A549 (cell line): ENCODE measurements around the gene NACC2.

ENCODE experiments used
- MAZ ChIP-seq: fragments of 150-350 bp; IDR thresholded peaks from 2 replicates; pipeline ENCODE4 v1.6.1; 2014; ENCODE audit warnings: antibody characterized with exemption, low read depth, low read length, borderline replicate concordance
- MYC ChIP-seq: IDR thresholded peaks from 2 replicates; pipeline ENCODE4 v1.6.1; 2012; ENCODE audit warnings: mild to moderate bottlenecking, inconsistent platforms, low read length, improper control_type of control experiment, borderline replicate concordance
- POLR2A ChIP-seq: IDR thresholded peaks from 2 replicates; pipeline ENCODE4 v1.6.1; 2012; ENCODE audit warnings: mild to moderate bottlenecking, low read length
- REST ChIP-seq: fragments of 200-600 bp; sonication (generic); IDR thresholded peaks from 2 replicates; pipeline ENCODE4 v1.6.1; 2016; ENCODE audit warnings: antibody characterized with exemption, mild to moderate bottlenecking, moderate library complexity
- RFX5 ChIP-seq: fragments of 450-650 bp; IDR thresholded peaks from 2 replicates; pipeline ENCODE4 v1.7.1; 2014; ENCODE audit warnings: antibody characterized with exemption, mild to moderate bottlenecking, moderate library complexity

- no peak for TF ChIP-seq POLR2A
- TF ChIP-seq MYC, result no peak
- no peak for TF ChIP-seq MAZ
- TF ChIP-seq REST, result no peak
- no peak for TF ChIP-seq RFX5
Observed at GRCh38 chr9:136131629-136132511, 36.8 kb upstream of the NACC2 start.
